ENCODE results near the gene MTPN. TPM values are rescaled to one million over a fixed set of nuclear protein-coding genes. Genes with fewer than 3 reads are reported as not detected.

Gene MTPN
- total RNA-seq, 4 donors from 2014 or later: 66.3 to 94.6 (median 75.0) TPM

- Histone ChIP-seq H3K36me3 (peaks cover 0 to 8% (median 0%) of the 10 kb centered on the region in 3 donors), H3K27ac (no peak overlapping the region), H3K4me3 (no peak overlapping the region), H3K9me3 (no peaks in the 10 kb centered on the region), H3K4me1 (peaks cover 0 to 41% (median 14%) of the 10 kb centered on the region in 4 donors), H3K27me3 (no peaks in the 10 kb centered on the region)
- 90 to 96% methylated on average over 1 of the region's 1 CpG for whole genome bisulfite sequencing, 2 donors
- TF ChIP-seq, protein P1, sequence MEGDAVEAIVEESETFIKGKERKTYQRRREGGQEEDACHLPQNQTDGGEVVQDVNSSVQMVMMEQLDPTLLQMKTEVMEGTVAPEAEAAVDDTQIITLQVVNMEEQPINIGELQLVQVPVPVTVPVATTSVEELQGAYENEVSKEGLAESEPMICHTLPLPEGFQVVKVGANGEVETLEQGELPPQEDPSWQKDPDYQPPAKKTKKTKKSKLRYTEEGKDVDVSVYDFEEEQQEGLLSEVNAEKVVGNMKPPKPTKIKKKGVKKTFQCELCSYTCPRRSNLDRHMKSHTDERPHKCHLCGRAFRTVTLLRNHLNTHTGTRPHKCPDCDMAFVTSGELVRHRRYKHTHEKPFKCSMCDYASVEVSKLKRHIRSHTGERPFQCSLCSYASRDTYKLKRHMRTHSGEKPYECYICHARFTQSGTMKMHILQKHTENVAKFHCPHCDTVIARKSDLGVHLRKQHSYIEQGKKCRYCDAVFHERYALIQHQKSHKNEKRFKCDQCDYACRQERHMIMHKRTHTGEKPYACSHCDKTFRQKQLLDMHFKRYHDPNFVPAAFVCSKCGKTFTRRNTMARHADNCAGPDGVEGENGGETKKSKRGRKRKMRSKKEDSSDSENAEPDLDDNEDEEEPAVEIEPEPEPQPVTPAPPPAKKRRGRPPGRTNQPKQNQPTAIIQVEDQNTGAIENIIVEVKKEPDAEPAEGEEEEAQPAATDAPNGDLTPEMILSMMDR (IDR thresholded peaks at IDR 0.05): no peak
- TF ChIP-seq POLR2A (IDR thresholded peaks at IDR 0.05) (no peak), EP300 (IDR thresholded peaks at IDR 0.05) (no peak)
- DNase-seq (ENCODE audit: low spot score in 2 of 2): no peak
Measured at GRCh38 chr7:135965602-135966001, 11.6 kb downstream of the MTPN start.

- TF ChIP-seq POLR2A (IDR thresholded peaks at IDR 0.05) (no peak), EP300 (IDR thresholded peaks at IDR 0.05) (no peak)
- TF ChIP-seq, protein P1 (IDR thresholded peaks at IDR 0.05): no peak
- Histone ChIP-seq H3K27me3 (no peaks in the 10 kb centered on the region), H3K36me3 (peaks cover 0 to 4% (median 0%) of the 10 kb centered on the region in 3 donors), H3K4me1 (peaks cover 0 to 44% (median 13%) of the 10 kb centered on the region in 4 donors), H3K27ac (no peak overlapping the region), H3K9me3 (no peaks in the 10 kb centered on the region), H3K4me3 (no peak overlapping the region)
- DNase-seq (ENCODE audit: low spot score in 2 of 2): no peak
- WGBS, 2 donors: 91 to 92% methylated on average over 1 of the region's 1 CpG
Measured at GRCh38 chr7:135964791-135965190, 12.4 kb downstream of the MTPN start.

GRCh38 chr7:135964274-135964673, 12.9 kb downstream of the MTPN start:
- H3K9me3 ChIP-seq: no peaks in the 10 kb centered on the region
- DNase-seq (ENCODE audit: low spot score in 2 of 2): no peak
- peaks cover 0 to 49% (median 13%) of the 10 kb centered on the region in 4 donors for H3K4me1 ChIP-seq
- H3K27me3 ChIP-seq: no peaks in the 10 kb centered on the region
- no peak overlapping the region for H3K4me3 ChIP-seq
- no peak overlapping the region for H3K27ac ChIP-seq
- TF ChIP-seq POLR2A (IDR thresholded peaks at IDR 0.05) (no peak), EP300 (IDR thresholded peaks at IDR 0.05) (no peak)
- TF ChIP-seq, protein P1 (IDR thresholded peaks at IDR 0.05): no peak
- peaks cover 0 to 4% (median 0%) of the 10 kb centered on the region in 3 donors for H3K36me3 ChIP-seq
- WGBS, 2 donors: 40 to 42% methylated on average over 2 of the region's 2 CpGs

- H3K27me3 ChIP-seq: no peaks in the 10 kb centered on the region
- no peaks in the 10 kb centered on the region for H3K9me3 ChIP-seq
- 95 to 98% methylated on average over 4 of the region's 4 CpGs for WGBS, 2 donors
- H3K4me1 ChIP-seq: peaks cover 0 to 57% (median 13%) of the 10 kb centered on the region in 4 donors
- TF ChIP-seq, protein P1 (IDR thresholded peaks at IDR 0.05): no peak
- H3K4me3 ChIP-seq: no peak overlapping the region
- H3K27ac ChIP-seq: no peak overlapping the region
- DNase-seq (ENCODE audit: low spot score in 2 of 2): no peak
- H3K36me3 ChIP-seq: peaks cover 0 to 3% (median 0%) of the 10 kb centered on the region in 3 donors
Measured at GRCh38 chr7:135962802-135963201, 14.4 kb downstream of the MTPN start.

DNA sequence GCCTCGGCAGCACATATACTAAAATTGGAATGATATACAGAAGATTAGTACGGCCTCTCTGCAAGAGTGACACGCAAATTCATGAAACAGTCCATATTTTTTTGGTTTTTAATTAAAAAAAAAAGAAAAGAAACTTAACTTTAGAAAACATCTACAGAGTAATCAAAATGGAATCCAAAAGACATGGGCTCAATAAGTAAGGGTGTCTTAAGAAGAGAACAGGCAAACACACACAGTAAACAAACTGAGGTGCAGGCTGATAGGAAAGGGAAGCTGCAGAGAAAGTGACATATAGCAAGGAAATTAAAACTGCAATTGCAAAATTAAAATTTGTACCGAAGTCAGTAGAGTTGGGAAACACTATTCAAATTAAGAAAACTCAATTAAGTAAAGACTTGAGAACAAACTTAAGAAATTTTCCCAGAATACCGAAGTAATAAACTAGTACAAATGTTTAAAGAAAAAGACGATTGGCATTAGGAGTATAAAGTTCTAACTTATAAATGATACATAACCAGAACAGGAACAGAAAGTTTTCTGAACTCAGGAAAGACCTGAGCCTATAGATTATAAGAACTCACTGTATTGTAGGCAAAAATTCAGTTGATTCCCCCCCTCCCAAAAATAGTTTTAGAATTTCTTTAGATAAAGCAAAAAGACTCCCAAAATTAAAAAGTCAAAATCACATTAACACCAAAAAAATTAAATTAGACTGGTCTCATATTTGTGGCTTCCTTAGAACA, 16.3 kb downstream of the MTPN start:
- DNase-seq (ENCODE audit: low spot score in 2 of 2): no peak
- no peak for TF ChIP-seq EP300 (IDR thresholded peaks at IDR 0.05)
- TF ChIP-seq POLR2A (IDR thresholded peaks at IDR 0.05): no peak
- TF ChIP-seq, protein P1 (IDR thresholded peaks at IDR 0.05): no peak
- H3K36me3 ChIP-seq: no peaks in the 10 kb centered on the region
- H3K9me3 ChIP-seq: no peaks in the 10 kb centered on the region
- no peaks in the 10 kb centered on the region for H3K27me3 ChIP-seq
- peaks cover 0 to 54% (median 11%) of the 10 kb centered on the region in 4 donors for H3K4me1 ChIP-seq
- H3K4me3 ChIP-seq: no peak overlapping the region
- no peak overlapping the region for H3K27ac ChIP-seq
- 87 to 88% methylated on average over 6 of the region's 6 CpGs for WGBS, 2 donors
